ENCODE results near the gene TMIE. TPM values are rescaled to one million over a fixed set of nuclear protein-coding genes. Genes with fewer than 3 reads are reported as not detected.

TMIE gene
- total RNA-seq, 2 experiments from 2014 or later, result 0.93 to 1.3 TPM

GRCh38 chr3:46671541-46672348, 29.4 kb upstream of the TMIE start:
- POLR2A ChIA-PET, result no interaction called here
- intact Hi-C loops (cut with micrococcal nuclease), result no loop called here
- no peaks in the 10 kb centered on the region for H3K9me3 Mint-ChIP-seq
- H3K27ac Mint-ChIP-seq, result no peak overlapping the region
- H3K4me1 Mint-ChIP-seq (ENCODE audit: low read depth), result no peaks in the 10 kb centered on the region
- no peak overlapping the region for H3K4me3 Mint-ChIP-seq
- no peaks in the 10 kb centered on the region for H3K36me3 Mint-ChIP-seq
- no peak for DNase-seq
- CTCF ChIA-PET, result no interaction called here
- no peaks in the 10 kb centered on the region for H3K27me3 Mint-ChIP-seq

GRCh38 chr3:46672349-46672695, 28.9 kb upstream of the TMIE start:
- Mint-ChIP-seq H3K4me3 (no peak overlapping the region), H3K9me3 (no peaks in the 10 kb centered on the region), H3K4me1 (ENCODE audit: low read depth) (no peaks in the 10 kb centered on the region), H3K27ac (no peak overlapping the region), H3K27me3 (no peaks in the 10 kb centered on the region), H3K36me3 (no peaks in the 10 kb centered on the region)
- CTCF ChIA-PET, result interaction anchor here (0.6 kb wide), 1 partner anchor 1041 kb away, joined by 3 read pairs; no protein-coding TSS in a partner anchor
- DNase-seq, result no peak
- POLR2A ChIA-PET, result no interaction called here
- intact Hi-C loops (cut with micrococcal nuclease), result no loop called here

- no peaks in the 10 kb centered on the region for H3K27me3 Mint-ChIP-seq
- ChIA-PET POLR2A (no interaction called here), CTCF (no interaction called here)
- no peak overlapping the region for H3K27ac Mint-ChIP-seq
- H3K4me1 Mint-ChIP-seq (ENCODE audit: low read depth), result no peaks in the 10 kb centered on the region
- H3K4me3 Mint-ChIP-seq, result no peak overlapping the region
- no peak for DNase-seq
- H3K9me3 Mint-ChIP-seq, result no peaks in the 10 kb centered on the region
- intact Hi-C loops (cut with micrococcal nuclease), result no loop called here
- H3K36me3 Mint-ChIP-seq, result no peaks in the 10 kb centered on the region
Measured at GRCh38 chr3:46673151-46674030, 27.8 kb upstream of the TMIE start.

GRCh38 chr3:46674031-46674845, 27.0 kb upstream of the TMIE start:
- no peaks in the 10 kb centered on the region for H3K4me1 Mint-ChIP-seq (ENCODE audit: low read depth)
- CTCF ChIA-PET, result interaction anchor here (0.8 to 1.9 kb wide), 2 partner anchors 186 to 194 kb away, joined by 3 to 5 read pairs; no protein-coding TSS in a partner anchor
- no peak for DNase-seq

GRCh38 chr3:46675426-46675825, 25.8 kb upstream of the TMIE start:
- Mint-ChIP-seq H3K27me3 (no peaks in the 10 kb centered on the region), H3K27ac (no peak overlapping the region), H3K9me3 (no peaks in the 10 kb centered on the region), H3K4me1 (ENCODE audit: low read depth) (no peaks in the 10 kb centered on the region), H3K4me3 (no peak overlapping the region), H3K36me3 (no peaks in the 10 kb centered on the region)
- no peak for DNase-seq
- intact Hi-C loops (cut with micrococcal nuclease), result no loop called here
- POLR2A ChIA-PET, result no interaction called here
- CTCF ChIA-PET, result interaction anchor here (1.9 kb wide), 1 partner anchor 187 kb away, joined by 5 read pairs; no protein-coding TSS in a partner anchor

More at GRCh38 chr3:46674031-46674845, 27.0 kb upstream of the TMIE start:
- Mint-ChIP-seq H3K27ac (no peak overlapping the region), H3K36me3 (no peaks in the 10 kb centered on the region), H3K27me3 (no peaks in the 10 kb centered on the region), H3K4me3 (no peak overlapping the region), H3K9me3 (no peaks in the 10 kb centered on the region)
- intact Hi-C loops (cut with micrococcal nuclease), result no loop called here
- POLR2A ChIA-PET, result no interaction called here

GRCh38 chr3:46675843-46676567, 25.2 kb upstream of the TMIE start:
- Mint-ChIP-seq H3K9me3 (no peaks in the 10 kb centered on the region), H3K27ac (no peak overlapping the region), H3K36me3 (no peaks in the 10 kb centered on the region), H3K4me3 (no peak overlapping the region), H3K27me3 (no peaks in the 10 kb centered on the region), H3K4me1 (ENCODE audit: low read depth) (no peaks in the 10 kb centered on the region)
- no peak for DNase-seq
- CTCF ChIA-PET, result interaction anchor here (1.9 kb wide), 1 partner anchor 187 kb away, joined by 5 read pairs; no protein-coding TSS in a partner anchor
- intact Hi-C loops (cut with micrococcal nuclease), result no loop called here
- POLR2A ChIA-PET, result no interaction called here

GRCh38 chr3:46676601-46677410, 24.4 kb upstream of the TMIE start:
- H3K4me1 Mint-ChIP-seq (ENCODE audit: low read depth), result no peaks in the 10 kb centered on the region
- no peaks in the 10 kb centered on the region for H3K36me3 Mint-ChIP-seq
- CTCF ChIA-PET, result no interaction called here

GRCh38 chr3:46677411-46677726, 23.8 kb upstream of the TMIE start:
- Mint-ChIP-seq H3K4me1 (ENCODE audit: low read depth) (no peaks in the 10 kb centered on the region), H3K27me3 (no peaks in the 10 kb centered on the region), H3K9me3 (no peaks in the 10 kb centered on the region), H3K27ac (no peak overlapping the region), H3K4me3 (no peak overlapping the region), H3K36me3 (no peaks in the 10 kb centered on the region)
- CTCF ChIA-PET, result no interaction called here
- intact Hi-C loops (cut with micrococcal nuclease), result no loop called here
- DNase-seq, result no peak
- POLR2A ChIA-PET, result no interaction called here

More at GRCh38 chr3:46676601-46677410, 24.4 kb upstream of the TMIE start:
- Mint-ChIP-seq H3K4me3 (no peak overlapping the region), H3K9me3 (no peaks in the 10 kb centered on the region), H3K27ac (no peak overlapping the region), H3K27me3 (no peaks in the 10 kb centered on the region)
- intact Hi-C loops (cut with micrococcal nuclease), result no loop called here
- POLR2A ChIA-PET, result no interaction called here
- DNase-seq, result no peak

- no peaks in the 10 kb centered on the region for H3K9me3 Mint-ChIP-seq
- H3K27ac Mint-ChIP-seq, result no peak overlapping the region
- H3K36me3 Mint-ChIP-seq, result no peaks in the 10 kb centered on the region
- ChIA-PET CTCF (no interaction called here), POLR2A (no interaction called here)
- no peaks in the 10 kb centered on the region for H3K27me3 Mint-ChIP-seq
- no peak for DNase-seq
- H3K4me3 Mint-ChIP-seq, result no peak overlapping the region
- intact Hi-C loops (cut with micrococcal nuclease), result no loop called here
- no peaks in the 10 kb centered on the region for H3K4me1 Mint-ChIP-seq (ENCODE audit: low read depth)
Measured at GRCh38 chr3:46678280-46678679, 22.9 kb upstream of the TMIE start.

- intact Hi-C loops (cut with micrococcal nuclease), result no loop called here
- Mint-ChIP-seq H3K9me3 (no peaks in the 10 kb centered on the region), H3K4me1 (ENCODE audit: low read depth) (no peaks in the 10 kb centered on the region), H3K27me3 (no peaks in the 10 kb centered on the region), H3K36me3 (no peaks in the 10 kb centered on the region), H3K4me3 (no peak overlapping the region), H3K27ac (no peak overlapping the region)
- DNase-seq, result no peak
- ChIA-PET CTCF (no interaction called here), POLR2A (no interaction called here)
Measured at GRCh38 chr3:46679681-46680080, 21.5 kb upstream of the TMIE start.

- intact Hi-C loops (cut with micrococcal nuclease), result no loop called here
- no peak overlapping the region for H3K4me3 Mint-ChIP-seq
- no peak overlapping the region for H3K27ac Mint-ChIP-seq
- CTCF ChIA-PET, result no interaction called here
- no peak for DNase-seq
- POLR2A ChIA-PET, result no interaction called here
- H3K36me3 Mint-ChIP-seq, result no peaks in the 10 kb centered on the region
- H3K4me1 Mint-ChIP-seq (ENCODE audit: low read depth), result no peaks in the 10 kb centered on the region
- H3K27me3 Mint-ChIP-seq, result no peaks in the 10 kb centered on the region
- H3K9me3 Mint-ChIP-seq, result no peaks in the 10 kb centered on the region
Measured at GRCh38 chr3:46680298-46680826, 20.8 kb upstream of the TMIE start.
